GM12875 (cell line): ENCODE results near the gene AOC3.
"Not testable (repeated sequence)": the region's sequence is repeated elsewhere in the genome, so short reads cannot be mapped to it uniquely, and the experiment has no call there.

Experiments
- H3K4me3 ChIP-seq: one replicate; pipeline ENCODE4 v1.5.1; 2011; ENCODE audit warnings: low read depth, low read length, control low read depth
- TF ChIP-seq, protein P1 (sequence below): IDR thresholded peaks from 2 replicates; pipeline ENCODE4 v1.5.1; 2011; ENCODE audit warnings: low read depth, mild to moderate bottlenecking, control low read depth, inconsistent platforms, low read length, moderate library complexity, borderline replicate concordance; ENCODE audit not compliant: insufficient read depth

The AOC3 gene

DNA sequence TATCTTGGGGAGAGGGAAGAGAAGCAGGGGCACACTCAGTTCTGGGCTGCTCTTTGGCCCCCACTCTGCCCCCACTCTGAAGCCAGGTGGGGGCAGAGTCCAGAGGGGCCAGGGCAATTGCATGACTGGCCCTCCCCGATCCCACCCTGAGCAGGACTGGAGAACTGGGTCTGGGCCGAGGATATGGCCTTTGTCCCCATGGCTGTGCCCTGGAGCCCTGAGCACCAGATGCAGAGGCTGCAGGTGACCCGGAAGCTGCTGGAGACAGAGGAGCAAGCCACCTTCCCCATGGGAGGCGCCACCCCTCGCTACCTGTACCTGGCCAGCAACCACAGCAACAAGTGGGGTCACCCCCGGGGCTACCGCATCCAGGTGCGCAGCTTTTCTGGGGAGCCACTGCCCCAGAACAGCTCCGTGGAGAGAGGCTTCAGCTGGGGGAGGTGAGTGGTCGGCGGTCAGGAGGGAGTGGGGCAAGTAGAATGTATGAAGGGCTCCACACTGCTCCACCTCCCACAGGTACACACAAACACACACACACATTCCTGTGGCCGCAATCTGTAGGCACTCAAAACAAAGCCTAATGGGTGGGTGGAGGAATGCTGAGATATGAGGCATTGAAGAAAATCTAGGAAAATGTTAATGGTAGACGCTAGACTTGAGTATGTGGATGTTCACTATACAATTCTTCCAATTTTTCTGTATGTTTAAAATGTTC is 21.4 kb downstream of the AOC3 start:
- TF ChIP-seq, protein P1, sequence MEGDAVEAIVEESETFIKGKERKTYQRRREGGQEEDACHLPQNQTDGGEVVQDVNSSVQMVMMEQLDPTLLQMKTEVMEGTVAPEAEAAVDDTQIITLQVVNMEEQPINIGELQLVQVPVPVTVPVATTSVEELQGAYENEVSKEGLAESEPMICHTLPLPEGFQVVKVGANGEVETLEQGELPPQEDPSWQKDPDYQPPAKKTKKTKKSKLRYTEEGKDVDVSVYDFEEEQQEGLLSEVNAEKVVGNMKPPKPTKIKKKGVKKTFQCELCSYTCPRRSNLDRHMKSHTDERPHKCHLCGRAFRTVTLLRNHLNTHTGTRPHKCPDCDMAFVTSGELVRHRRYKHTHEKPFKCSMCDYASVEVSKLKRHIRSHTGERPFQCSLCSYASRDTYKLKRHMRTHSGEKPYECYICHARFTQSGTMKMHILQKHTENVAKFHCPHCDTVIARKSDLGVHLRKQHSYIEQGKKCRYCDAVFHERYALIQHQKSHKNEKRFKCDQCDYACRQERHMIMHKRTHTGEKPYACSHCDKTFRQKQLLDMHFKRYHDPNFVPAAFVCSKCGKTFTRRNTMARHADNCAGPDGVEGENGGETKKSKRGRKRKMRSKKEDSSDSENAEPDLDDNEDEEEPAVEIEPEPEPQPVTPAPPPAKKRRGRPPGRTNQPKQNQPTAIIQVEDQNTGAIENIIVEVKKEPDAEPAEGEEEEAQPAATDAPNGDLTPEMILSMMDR, result no peak
- H3K4me3 ChIP-seq, result no peak overlapping the region

DNA sequence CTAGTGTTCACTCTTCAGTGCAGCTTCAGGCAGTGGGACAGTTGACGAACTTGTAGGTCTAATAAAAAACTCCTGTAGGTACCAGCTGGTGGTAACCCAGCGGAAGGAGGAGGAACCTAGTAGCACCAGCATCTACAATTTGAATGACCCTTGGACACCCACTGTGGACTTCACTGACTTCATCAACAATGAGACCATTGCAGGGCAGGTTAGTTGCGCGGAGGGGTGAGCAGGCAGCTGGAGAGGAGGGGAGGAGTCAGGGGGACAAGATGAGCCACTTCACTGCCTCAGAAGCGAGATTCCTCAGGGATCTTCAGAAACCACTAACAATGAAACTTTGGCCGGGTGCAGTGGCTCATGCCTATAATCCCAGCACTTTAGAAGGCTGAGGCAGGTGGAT is 22.3 kb downstream of the AOC3 start:
- H3K4me3 ChIP-seq, result no peak overlapping the region
- TF ChIP-seq, protein P1, result no peak

DNA sequence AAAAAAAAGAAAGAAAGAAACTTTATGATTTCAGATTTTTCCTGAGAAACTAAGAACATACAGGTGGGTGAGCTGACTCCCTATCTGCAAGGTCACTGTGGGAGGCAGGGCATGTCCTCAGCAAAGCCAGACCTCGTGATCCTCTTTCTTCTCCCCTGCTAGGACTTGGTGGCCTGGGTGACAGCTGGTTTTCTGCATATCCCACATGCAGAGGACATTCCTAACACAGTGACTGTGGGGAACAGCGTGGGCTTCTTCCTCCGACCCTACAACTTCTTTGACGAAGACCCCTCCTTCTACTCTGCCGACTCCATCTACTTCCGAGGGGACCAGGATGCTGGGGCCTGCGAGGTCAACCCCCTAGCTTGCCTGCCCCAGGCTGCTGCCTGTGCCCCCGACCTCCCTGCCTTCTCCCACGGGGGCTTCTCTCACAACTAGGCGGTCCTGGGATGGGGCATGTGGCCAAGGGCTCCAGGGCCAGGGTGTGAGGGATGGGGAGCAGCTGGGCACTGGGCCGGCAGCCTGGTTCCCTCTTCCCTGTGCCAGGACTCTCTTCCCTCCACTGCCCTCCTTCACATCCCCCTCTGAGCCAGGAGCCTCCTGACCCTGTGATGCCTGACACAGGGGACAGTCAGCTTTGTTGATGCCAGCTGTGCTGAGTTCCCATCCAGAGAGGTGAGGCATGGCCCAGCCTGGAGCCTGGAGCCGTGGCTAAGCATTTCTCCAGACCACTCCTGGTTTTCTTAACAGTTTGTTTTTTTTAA is 23.1 kb downstream of the AOC3 start:
- not testable (repeated sequence) for H3K4me3 ChIP-seq

DNA sequence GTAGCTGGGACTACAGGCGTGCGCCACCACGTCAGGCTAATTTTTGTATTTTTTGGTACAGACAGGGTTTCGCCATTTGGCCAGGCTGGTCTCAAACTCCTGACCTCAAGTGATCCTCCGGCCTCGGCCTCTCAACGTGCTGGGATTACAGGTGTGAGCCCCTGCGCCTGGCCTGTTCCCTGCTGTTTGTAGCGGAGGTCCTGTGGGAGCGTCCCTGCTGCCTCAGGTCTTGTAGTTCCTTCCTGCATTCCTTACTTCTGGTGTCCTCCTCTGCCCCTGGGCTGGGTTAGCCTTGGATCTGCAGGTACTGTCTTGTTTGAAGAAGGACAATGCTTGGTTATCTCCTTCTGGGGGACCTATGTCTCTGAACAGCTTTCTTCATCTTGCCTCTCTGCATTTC is 26.0 kb downstream of the AOC3 start:
- TF ChIP-seq, protein P1, result no peak
- H3K4me3 ChIP-seq, result no peak overlapping the region

DNA sequence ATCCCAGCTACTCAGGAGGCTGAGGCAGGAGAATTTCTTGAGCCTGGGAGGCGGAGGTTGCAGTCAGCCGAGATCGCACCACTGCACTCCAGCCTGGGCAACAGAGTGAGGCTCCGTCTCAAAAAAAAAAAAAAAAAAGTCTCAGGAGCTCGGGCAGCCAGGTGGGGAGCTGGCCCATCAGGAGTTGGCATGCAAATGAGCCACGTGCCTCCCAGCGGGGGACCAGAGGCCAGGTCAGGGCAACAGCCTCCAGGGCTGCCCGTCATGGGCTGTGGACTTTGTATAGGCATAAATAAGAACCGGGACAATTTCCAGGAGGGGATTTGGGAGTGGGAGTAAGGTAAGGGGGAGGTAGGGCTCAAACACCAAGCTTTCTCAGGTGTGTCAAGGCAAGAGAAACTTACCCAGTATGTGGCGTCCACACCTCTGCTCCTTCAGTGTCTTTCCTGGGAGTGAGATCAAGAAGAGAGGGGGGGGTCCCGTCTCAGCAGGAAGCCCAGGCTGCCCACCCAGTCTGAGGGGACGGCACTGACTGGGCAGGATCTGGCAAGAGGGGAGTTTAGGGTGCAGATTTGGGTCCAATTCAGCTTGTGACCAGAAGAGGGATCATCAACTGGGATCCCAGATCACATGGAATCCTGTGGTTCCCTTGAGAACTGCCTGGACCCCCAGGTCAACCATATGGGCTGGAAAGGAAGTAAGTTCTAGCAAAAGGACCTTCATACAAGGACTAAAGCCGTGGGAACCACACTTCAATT is 27.3 kb downstream of the AOC3 start:
- H3K4me3 ChIP-seq, result no peak overlapping the region
- TF ChIP-seq, protein P1, result no peak

DNA sequence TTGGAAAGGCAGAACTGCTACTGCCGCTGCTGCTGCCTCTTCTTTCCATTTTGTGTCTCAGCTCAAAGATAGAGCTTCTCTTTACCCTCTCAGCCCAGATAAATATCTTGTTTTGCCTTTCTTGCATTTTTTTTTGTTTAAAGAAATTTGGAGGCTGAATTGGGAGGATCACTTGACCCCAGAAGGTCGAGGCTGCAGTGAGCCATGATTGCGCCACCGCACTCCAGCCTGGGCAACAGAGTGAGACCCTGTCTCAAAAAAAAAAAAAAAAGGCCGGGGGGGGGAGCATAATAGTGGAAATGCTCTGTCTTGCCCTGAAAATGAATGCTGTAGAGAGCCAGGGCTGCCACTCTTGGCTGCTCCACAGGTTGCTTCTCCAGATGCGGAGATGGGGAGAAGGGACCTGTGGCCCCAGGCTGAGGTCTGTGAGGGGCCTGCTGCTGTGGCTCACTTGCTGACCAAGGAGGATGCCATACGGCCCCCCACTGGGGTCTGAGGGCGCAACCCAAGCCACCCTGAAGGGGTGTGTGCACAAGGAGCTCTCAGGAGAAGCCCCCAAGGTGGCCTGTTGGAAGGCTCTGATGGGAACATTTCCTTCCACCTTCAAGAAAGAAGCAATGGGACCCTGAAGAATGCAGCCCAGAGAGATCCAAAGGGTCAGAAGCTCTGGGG is 28.1 kb downstream of the AOC3 start:
- H3K4me3 ChIP-seq, result no peak overlapping the region
- TF ChIP-seq, protein P1, result no peak

DNA sequence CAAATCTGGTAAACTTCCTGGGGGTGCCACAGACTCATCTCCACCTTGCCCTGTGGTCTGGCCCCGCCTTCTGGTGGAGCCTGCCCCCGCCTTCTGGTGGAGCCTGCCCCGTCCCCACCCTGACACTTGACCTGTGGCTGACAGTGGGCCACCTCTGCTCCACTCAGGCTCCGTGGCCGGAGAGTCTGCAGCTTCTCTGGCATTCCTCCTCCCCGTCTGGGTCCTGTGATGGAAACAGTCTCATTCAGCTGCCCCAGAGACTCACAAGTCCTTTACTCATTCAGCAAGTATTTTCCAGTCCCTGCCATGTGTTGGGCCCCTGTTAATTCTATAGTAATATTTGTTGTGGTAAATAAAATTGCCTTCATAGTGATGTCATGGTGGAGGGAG is 28.6 kb downstream of the AOC3 start:
- TF ChIP-seq, protein P1, result no peak

More for the DNA sequence above, 28.6 kb downstream of the AOC3 start:
- no peak overlapping the region for H3K4me3 ChIP-seq
